GM18505 (cell line): ENCODE measurements around the gene CDH16.

Experiments
- ATAC-seq: cut with Tn5 transposase; IDR thresholded peaks from one replicate; pipeline ENCODE4 v1.9.1; 2021; ENCODE audit not compliant: unreplicated experiment
- POLR2A ChIP-seq: IDR thresholded peaks from 4 replicates; pipeline ENCODE4 v1.6.1; 2011; ENCODE audit warnings: borderline replicate concordance; ENCODE audit not compliant: insufficient read depth, insufficient read length; ENCODE audit errors: extremely low read depth

CDH16 gene

GRCh38 chr16:66940236-66940635 lies 21.6 kb upstream of the CDH16 start:
- TF ChIP-seq POLR2A: no peak
- ATAC-seq: no peak

DNA sequence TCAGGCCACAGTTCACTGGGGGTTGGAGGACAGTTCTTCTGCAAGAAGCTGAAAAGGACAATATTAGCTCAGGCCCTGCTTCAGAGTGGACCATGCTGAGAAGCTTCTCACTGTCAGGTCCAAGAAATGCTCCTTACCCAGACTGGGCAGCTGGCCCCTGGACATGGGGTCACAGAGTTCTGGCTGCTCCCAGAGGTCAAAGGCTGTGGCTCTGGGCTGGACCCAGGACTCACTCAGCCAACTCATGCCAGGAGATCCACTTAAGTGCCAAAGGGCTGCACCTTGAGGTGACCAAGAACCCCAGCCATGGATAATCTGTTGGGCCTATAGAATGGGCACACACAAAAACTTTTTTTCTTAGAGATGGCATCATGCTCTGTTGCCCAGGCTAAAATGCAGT lies 20.7 kb upstream of the CDH16 start:
- no peak for ATAC-seq
- no peak for TF ChIP-seq POLR2A

GRCh38 chr16:66937725-66938337 lies 19.1 kb upstream of the CDH16 start:
- TF ChIP-seq POLR2A: no peak

DNA sequence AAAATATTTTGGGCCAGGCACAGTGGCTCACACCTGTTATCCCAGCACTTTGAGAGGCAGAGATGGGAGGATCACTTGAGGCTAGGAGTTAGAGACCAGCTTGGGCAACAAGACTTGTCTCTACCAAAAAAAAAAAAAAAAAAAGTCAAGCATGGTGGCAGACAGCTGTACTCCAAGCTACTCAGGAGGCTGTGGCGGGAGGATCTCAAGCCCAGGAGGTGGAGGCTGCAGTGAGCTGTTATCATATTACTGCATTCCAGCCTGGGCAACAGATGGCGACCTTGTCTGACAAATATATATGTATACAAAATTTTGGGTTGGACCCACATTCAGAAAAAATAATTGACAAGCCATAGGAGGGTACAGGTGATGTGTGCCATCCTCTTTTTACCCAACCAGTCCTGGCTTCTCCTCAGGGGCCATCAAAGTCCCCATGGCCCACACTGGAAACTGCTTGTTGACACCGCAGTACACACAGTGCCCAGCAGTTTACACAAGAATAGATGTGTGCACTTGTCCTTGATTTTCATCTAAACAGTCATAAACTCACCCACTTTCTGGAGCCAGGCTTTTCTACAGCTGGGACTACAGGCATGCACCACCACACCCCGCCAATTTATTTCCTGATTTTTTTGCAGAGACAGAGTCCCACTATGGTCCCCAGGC lies 18.3 kb upstream of the CDH16 start:
- TF ChIP-seq POLR2A: no peak
- ATAC-seq: no peak

More at GRCh38 chr16:66937725-66938337, 19.1 kb upstream of the CDH16 start:
- no peak for ATAC-seq

DNA sequence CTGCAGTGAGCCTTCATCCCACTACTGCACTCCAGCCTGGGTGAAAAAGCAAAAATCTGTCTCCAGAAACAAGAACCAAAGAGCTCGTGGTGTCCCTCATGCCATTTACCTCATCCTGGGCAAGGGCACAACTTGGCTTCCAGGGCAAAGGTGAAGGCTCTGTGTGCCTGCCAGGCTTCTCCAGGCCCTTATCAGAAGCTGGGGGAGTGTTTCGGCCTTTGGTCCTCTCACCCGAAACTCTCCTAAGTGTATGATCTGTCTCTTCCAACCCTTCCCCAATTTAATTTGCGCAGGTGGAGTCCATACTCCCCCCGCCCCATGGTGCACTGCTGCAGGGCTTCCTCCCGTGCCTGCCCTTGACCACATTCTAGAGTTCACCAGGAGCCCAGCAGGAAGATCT lies 17.8 kb upstream of the CDH16 start:
- no peak for ATAC-seq
- no peak for TF ChIP-seq POLR2A

DNA sequence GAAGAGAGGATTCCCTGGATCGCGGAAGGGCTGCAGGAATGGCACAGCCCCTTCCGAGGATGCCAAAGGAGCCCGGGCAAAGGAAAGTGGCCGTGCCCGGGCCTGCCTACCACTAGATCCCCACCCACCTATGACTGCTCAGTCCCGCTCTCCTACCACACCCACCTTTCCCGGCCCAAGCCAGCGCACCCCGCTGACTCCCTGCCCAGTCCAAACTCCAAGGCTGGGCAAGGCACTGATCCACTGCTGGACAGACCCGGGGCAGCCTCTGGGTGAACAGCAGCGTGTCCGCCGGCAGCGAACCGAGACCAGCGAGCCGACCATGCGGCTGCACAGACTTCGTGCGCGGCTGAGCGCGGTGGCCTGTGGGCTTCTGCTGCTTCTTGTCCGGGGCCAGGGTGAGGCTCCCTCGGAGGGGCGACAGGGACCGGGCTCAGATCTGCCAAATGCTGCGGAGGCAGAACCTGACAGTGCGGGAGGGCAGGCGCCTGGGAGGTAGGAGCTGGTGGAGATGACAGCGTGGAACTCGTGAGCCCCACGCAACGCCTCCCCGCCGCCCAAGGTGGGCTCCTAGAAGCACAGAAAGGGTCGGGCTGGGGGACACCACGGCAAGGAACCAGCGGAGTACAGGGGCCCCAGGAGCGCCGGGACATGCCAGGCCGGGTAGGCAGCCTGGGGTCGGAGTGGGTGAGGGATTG lies 16.8 kb upstream of the CDH16 start, which contains the start of gene CES2:
CES2 (plus strand) TSS at position 203 of the 698 bp plus-strand sequence; CDS start at position 323, 120 bp downstream.
- no peak for TF ChIP-seq POLR2A
- ATAC-seq: no peak

DNA sequence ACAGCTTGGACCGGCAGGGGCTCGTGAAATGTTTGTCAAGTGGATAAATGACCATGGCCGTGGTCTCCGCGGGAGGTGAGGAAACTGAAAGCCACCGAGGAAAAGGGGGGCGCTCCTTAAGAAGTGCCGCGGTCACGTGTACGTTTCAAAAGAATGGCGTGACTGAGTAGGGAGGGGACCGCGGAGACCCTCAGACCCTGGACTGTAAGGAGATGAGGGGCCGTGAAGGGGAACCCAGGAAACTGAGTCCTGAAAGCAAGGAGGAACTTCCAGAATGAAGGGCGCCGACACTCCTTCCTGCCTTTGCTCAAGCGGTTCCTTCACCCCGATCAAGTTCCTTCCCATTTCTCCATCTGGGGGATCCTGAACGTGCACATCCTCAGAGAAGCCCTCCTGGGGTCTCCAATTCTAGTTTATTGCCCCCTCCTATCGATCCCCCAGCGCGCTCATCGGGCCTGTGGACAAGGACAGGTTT lies 16.2 kb upstream of the CDH16 start:
- ATAC-seq: peak; percentile 15

DNA sequence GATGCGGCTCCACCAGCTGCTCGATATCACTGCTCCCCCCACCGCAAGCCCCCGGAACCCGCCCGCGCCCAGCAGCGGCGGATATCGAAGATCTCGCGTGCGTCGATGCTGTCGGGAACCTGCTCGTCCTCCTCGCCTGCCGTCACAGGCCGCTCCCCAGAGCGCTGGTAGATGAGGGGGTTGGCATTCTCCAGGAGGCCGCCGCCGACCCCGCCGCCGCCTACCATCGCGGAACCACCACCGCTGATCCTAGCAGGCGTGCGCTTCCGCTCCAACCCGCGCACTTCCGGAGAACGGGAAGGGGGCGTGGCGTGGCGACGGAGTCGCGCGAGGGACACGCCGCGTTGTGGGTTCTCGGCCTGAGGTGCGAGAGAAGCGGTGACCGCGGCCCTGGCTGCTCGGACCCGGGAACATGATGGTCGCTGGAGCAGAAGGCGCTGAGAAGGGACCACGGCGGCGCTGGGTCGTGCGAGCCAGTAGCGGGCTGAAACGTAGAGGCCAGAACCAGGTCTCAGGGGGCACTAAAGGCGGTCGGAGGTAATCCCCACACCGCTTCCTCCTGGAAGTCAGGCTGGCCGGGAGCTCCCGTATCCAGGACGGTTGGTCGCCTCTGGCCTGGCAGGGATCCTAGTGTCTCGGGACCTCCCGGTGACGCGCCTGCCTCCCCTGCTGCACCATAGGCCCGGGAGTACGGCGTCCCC lies 15.6 kb upstream of the CDH16 start, which contains the start of gene CIAO2B:
CIAO2B (minus strand) TSS at position 265 of the 701 bp plus-strand sequence; CDS start at position 227, 38 bp downstream.
- ATAC-seq: peak; percentile 70
- TF ChIP-seq POLR2A: peak; percentile 91

- ATAC-seq: no peak
These were observed 15.1 kb upstream of the CDH16 start for GRCh38 chr16:66933776-66934137.

GRCh38 chr16:66932076-66932475 lies 13.4 kb upstream of the CDH16 start:
- ATAC-seq: no peak
- TF ChIP-seq POLR2A: no peak

More at GRCh38 chr16:66933776-66934137, 15.1 kb upstream of the CDH16 start:
- TF ChIP-seq POLR2A: no peak

DNA sequence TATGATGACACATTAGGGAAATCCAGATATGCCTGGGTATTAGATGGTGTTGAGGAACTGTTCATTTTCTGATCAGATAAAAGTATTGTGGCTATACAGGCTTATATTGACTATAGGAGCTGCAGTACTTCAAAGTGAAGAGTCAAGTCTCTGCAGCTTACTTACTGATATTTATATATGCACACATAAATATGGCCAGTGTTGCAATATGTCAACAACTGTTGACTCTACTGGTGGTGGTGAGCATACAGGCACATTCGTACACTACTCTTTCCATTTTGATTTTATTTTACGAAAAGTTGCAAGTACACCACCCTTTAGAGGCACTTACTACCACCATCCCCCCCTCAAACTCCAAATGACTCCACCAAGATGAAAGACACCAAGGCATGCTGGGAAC lies 13.0 kb upstream of the CDH16 start:
- no peak for TF ChIP-seq POLR2A
- ATAC-seq: no peak

- ATAC-seq: no peak
- TF ChIP-seq POLR2A: no peak
These were observed 11.5 kb upstream of the CDH16 start for GRCh38 chr16:66930189-66930588.

GRCh38 chr16:66928702-66929388 lies 10.2 kb upstream of the CDH16 start:
- ATAC-seq: no peak
- TF ChIP-seq POLR2A: no peak

DNA sequence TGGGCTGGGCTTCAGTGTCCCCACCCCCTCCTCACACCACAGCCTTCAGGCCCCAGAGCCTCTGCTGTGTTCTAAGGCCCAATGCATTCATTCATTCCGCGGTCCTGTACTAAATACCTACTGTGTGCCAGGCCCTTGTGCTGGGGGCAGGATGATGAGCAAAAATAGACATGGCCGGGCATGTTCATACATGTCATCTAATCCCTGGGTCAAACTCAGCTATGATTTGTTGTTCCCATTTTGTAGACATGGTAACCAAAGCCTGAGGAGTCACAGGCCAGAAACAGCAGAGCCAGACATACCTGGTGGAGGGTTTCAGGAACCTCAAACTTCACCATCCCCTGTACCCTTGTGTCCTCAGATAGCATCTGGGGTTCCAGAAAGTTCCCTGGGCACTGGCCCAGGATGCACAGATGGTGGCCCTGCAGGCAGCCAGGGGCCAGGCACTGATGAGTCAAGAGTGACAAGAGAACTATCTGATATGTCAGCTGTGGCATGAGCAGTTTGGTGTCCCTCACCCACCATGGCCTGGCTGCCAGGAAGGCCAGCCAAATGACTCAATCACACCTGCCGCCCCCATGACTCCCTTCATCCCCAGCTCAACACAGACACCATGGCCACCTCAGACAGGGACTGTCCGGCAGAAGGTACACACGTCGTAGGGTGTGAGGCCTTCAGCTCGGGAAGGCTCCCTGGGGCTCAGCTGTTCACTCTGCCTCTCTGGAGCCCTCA lies 9.4 kb upstream of the CDH16 start:
- ATAC-seq: no peak
- no peak for TF ChIP-seq POLR2A
